Karpas-422 (cell line): ENCODE data around the gene PCSK5. TPM values are rescaled to one million over a fixed set of nuclear protein-coding genes. Genes with fewer than 3 reads are reported as not detected.

Experiments
- DNase-seq: peaks from one replicate; pipeline ENCODE4 v3.0.0-alpha.2; 2015
- H2AFZ ChIP-seq: fragments of 200-600 bp; sonication (generic); 2 replicates; pipeline ENCODE4 v1.6.1; 2014; ENCODE audit warnings: antibody characterized with exemption, low read length, mixed read lengths
- H3K27ac ChIP-seq: fragments of 200-600 bp; sonication (generic); 2 replicates; pipeline ENCODE4 v1.5.1; 2014; ENCODE audit warnings: mild to moderate bottlenecking, low read length, moderate library complexity
- H3K27me3 ChIP-seq: fragments of 200-600 bp; sonication (generic); 2 replicates; pipeline ENCODE4 v1.6.1; 2014; ENCODE audit warnings: low read length, mixed read lengths
- H3K36me3 ChIP-seq: fragments of 200-600 bp; sonication (generic); 2 replicates; pipeline ENCODE4 v1.6.1; 2014; ENCODE audit warnings: low read length, mixed read lengths; ENCODE audit not compliant: insufficient read depth
- H3K4me1 ChIP-seq: fragments of 200-600 bp; sonication (generic); 2 replicates; pipeline ENCODE4 v1.6.1; 2014; ENCODE audit warnings: mild to moderate bottlenecking, low read length, mixed read lengths
- H3K4me2 ChIP-seq: fragments of 200-600 bp; sonication (generic); 2 replicates; pipeline ENCODE4 v1.6.1; 2014; ENCODE audit warnings: low read length, low read depth, mild to moderate bottlenecking; ENCODE audit not compliant: poor library complexity, severe bottlenecking
- H3K4me3 ChIP-seq: fragments of 200-600 bp; sonication (generic); 2 replicates; pipeline ENCODE4 v1.5.1; 2014; ENCODE audit warnings: mild to moderate bottlenecking, antibody characterized with exemption, low read length, mixed read lengths
- H3K79me2 ChIP-seq: fragments of 200-600 bp; sonication (generic); 2 replicates; pipeline ENCODE4 v1.6.1; 2014; ENCODE audit warnings: mild to moderate bottlenecking, low read length, mixed read lengths
- H3K9ac ChIP-seq: fragments of 200-600 bp; sonication (generic); 2 replicates; pipeline ENCODE4 v1.6.0; 2014; ENCODE audit warnings: low read length
- H3K9me2 ChIP-seq: fragments of 200-600 bp; sonication (generic), shearing (Covaris generic); replicated peaks from 2 replicates; pipeline ENCODE4 v1.6.0; 2014; ENCODE audit warnings: mild to moderate bottlenecking, low read length, moderate library complexity; ENCODE audit not compliant: insufficient read depth
- H3K9me3 ChIP-seq: fragments of 300-700, 200-600 bp; sonication (generic); 2 replicates; pipeline ENCODE4 v1.6.1; 2014; ENCODE audit warnings: low read length, mixed read lengths
- H4K20me1 ChIP-seq: fragments of 200-600 bp; sonication (generic); 2 replicates; pipeline ENCODE4 v1.6.1; 2014; ENCODE audit warnings: mild to moderate bottlenecking, antibody characterized with exemption, low read length, low read depth; ENCODE audit not compliant: insufficient read depth
- total RNA-seq: library from RNA; depleted of rRNA; stranded (reverse); fragments of >200 nt; shearing (Covaris generic); gene quantifications from 2 replicates; pipeline ENCODE4 v1.2.3, GENCODE V29; 2014; ENCODE audit warnings: low replicate concordance

The PCSK5 gene
- total RNA-seq, 1 experiment from 2014 or later = not detected

DNA sequence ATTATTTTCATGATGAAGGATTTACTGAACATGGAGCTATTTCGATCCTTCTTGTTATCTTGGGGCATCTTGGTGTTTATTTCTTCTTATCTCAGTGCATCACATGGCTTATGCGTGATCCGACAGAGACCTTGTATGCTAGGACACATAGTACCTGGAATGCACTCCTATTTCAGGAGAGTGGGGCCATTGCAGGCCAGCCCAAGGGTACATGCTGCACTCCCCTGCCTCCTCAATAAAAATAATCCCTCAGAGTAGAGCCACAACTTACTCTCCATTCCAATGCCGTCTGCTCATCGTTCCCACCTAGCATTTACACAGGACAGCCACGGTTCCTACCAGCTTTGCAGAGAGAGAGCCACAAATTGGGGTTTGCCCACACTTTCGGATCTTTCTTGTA lies 43.5 kb downstream of the PCSK5 start:
- no peak overlapping the region for H3K27ac ChIP-seq
- H3K9ac ChIP-seq = no peak overlapping the region
- no peaks in the 10 kb centered on the region for H3K9me2 ChIP-seq
- no peaks in the 10 kb centered on the region for H4K20me1 ChIP-seq
- no peak overlapping the region for H2AFZ ChIP-seq
- no peaks in the 10 kb centered on the region for H3K36me3 ChIP-seq
- no peak for DNase-seq
- H3K4me3 ChIP-seq = no peak overlapping the region
- H3K9me3 ChIP-seq = no peaks in the 10 kb centered on the region
- no peak overlapping the region for H3K4me2 ChIP-seq
- H3K4me1 ChIP-seq = no peaks in the 10 kb centered on the region
- H3K27me3 ChIP-seq = no peaks in the 10 kb centered on the region
- H3K79me2 ChIP-seq = no peaks in the 10 kb centered on the region

DNA sequence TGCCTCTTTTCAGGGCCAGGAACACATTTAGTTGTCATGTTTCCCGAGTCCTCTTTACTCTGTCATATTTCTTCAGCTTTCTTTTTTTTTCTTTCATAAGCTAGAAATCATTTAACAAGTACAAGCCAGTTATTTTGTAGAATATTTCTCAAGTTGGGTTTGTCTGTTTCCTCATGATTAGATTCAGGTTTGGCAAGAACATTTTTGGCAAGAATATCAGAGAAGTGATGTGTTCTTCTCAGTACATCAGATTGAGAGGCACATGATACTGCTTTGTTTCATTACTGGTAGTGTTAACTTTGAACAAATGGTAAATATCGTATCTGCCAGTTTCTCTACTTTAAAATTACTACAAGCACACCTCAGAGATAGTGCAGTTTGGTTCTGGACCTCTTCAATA lies 45.1 kb downstream of the PCSK5 start:
- Histone ChIP-seq H3K4me1 (no peaks in the 10 kb centered on the region), H2AFZ (no peak overlapping the region), H3K9me3 (no peaks in the 10 kb centered on the region), H3K4me2 (no peak overlapping the region), H3K27me3 (no peaks in the 10 kb centered on the region), H4K20me1 (no peaks in the 10 kb centered on the region), H3K27ac (no peak overlapping the region), H3K9me2 (no peaks in the 10 kb centered on the region), H3K36me3 (no peaks in the 10 kb centered on the region), H3K79me2 (no peaks in the 10 kb centered on the region), H3K9ac (no peak overlapping the region), H3K4me3 (no peak overlapping the region)
- DNase-seq = no peak

DNA sequence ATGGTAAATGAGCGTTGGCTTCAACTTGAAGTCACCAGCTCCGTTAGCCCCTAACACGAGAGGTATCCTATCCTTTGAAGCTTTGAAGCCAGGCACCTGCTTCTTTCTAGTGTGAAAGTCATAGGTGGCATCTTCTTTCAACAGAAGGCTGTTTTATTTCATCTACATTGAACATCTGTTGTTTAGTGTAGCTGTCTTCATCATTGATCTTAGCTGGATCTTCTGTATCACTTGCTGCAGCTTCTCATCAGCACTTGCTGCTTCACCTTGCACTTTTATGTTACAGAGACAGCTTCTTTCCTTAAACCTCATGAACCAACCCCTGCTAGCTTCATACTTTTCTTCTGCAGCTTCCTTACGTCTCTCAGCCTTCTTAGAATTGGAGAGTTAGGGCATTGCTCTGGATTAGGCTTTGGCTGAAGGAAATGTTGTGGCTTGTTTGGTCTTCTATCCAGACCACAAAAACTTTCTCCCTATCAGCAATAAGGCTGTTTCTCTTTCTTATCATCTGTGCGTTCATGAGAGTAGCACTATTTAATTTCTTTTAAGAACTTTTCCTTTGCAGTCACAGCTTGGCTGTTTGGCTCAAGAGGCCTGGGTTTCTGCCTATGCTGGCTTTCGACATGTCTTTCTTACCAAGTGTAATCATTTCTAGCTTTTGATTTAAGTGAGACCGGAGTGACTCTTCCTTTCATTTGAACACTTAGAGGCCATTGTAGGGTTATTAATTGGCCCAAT lies 47.2 kb downstream of the PCSK5 start:
- no peaks in the 10 kb centered on the region for H4K20me1 ChIP-seq
- H3K79me2 ChIP-seq = no peaks in the 10 kb centered on the region
- no peaks in the 10 kb centered on the region for H3K36me3 ChIP-seq
- no peak overlapping the region for H3K4me3 ChIP-seq
- no peaks in the 10 kb centered on the region for H3K4me1 ChIP-seq
- H3K27ac ChIP-seq = no peak overlapping the region
- H3K9me3 ChIP-seq = no peaks in the 10 kb centered on the region
- no peak for DNase-seq
- H3K9me2 ChIP-seq = no peaks in the 10 kb centered on the region
- no peak overlapping the region for H2AFZ ChIP-seq
- H3K9ac ChIP-seq = no peak overlapping the region
- no peaks in the 10 kb centered on the region for H3K27me3 ChIP-seq
- no peak overlapping the region for H3K4me2 ChIP-seq

DNA sequence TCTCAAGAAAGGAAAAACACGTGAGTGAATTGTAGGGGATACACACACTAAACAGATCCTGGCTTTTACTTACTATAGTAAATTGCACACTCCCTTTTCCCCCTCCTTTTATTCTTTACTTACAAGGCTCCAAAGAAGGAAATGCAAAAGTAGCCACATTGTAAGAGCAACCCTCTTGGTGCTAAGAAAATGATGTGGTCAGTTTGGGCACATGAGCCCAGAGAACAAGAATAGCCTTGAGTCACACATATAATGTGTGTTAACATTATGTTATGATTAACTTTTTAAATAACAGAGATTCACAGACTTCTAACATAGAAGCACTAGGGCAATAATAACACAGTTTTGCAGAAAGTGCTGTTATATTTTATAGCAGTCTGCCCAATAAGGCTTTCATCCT lies 48.5 kb downstream of the PCSK5 start:
- H3K4me2 ChIP-seq = no peak overlapping the region

DNA sequence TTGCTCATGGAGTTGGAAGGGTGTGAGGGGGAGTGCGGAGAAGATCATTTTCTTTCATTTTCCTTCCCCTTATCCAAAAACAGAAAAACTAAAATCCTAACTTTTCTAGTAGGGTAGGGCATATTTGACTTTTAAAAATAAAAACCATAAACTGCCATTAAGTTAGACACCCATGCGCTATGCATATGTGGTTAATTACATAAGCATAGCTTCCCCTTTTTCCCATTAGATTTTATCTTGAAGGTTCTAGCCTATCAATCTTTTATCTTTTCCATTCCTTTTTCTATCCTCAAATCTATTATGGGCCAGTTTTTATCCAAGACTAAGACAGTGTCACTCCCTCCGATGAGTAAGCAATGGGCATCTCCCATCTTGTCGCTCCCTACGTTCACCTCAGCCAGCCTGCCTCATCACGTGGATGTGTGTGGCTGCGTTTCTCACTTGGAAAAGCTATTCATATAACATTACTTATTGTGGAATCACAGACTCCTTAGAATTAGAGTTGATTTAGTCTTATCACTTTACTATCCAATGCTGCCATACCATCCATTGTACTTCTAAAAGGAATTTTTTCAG lies 49.2 kb downstream of the PCSK5 start:
- Histone ChIP-seq H4K20me1 (no peaks in the 10 kb centered on the region), H3K4me3 (no peak overlapping the region), H2AFZ (no peak overlapping the region), H3K9me3 (no peaks in the 10 kb centered on the region), H3K27me3 (no peaks in the 10 kb centered on the region), H3K36me3 (no peaks in the 10 kb centered on the region), H3K4me2 (no peak overlapping the region), H3K79me2 (no peaks in the 10 kb centered on the region), H3K27ac (no peak overlapping the region), H3K9ac (no peak overlapping the region), H3K9me2 (no peaks in the 10 kb centered on the region), H3K4me1 (no peaks in the 10 kb centered on the region)
- DNase-seq = no peak

More for the DNA sequence above, 48.5 kb downstream of the PCSK5 start:
- H3K36me3 ChIP-seq = no peaks in the 10 kb centered on the region
- no peak overlapping the region for H3K4me3 ChIP-seq
- no peak overlapping the region for H3K27ac ChIP-seq
- no peak for DNase-seq
- H3K9me3 ChIP-seq = no peaks in the 10 kb centered on the region
- no peaks in the 10 kb centered on the region for H3K9me2 ChIP-seq
- H3K4me1 ChIP-seq = no peaks in the 10 kb centered on the region
- no peaks in the 10 kb centered on the region for H3K79me2 ChIP-seq
- H4K20me1 ChIP-seq = no peaks in the 10 kb centered on the region
- no peak overlapping the region for H2AFZ ChIP-seq
- no peaks in the 10 kb centered on the region for H3K27me3 ChIP-seq
- no peak overlapping the region for H3K9ac ChIP-seq

DNA sequence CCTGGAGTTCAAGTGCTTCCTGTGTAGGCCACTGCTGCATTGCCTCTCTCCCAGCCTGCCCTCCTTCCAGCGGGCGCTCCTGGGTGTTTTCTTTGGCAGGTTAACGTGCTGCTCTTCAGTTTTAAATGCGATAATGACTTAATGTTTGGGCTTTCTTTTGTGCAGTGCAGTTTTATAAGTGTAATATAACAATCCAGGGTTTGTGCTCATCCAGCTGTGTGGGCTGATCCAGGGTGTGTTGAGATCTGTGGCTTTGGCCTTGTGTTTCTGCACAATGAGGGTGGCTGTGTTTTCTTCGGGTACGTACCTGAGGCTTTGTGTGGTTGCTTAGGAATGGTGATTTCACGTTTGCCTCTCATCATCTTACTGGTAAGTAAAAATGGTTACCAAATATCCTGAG lies 50.6 kb downstream of the PCSK5 start:
- DNase-seq = no peak
- Histone ChIP-seq H3K79me2 (no peaks in the 10 kb centered on the region), H3K9me2 (no peaks in the 10 kb centered on the region), H3K27ac (no peak overlapping the region), H3K36me3 (no peaks in the 10 kb centered on the region), H3K4me3 (no peak overlapping the region), H3K9ac (no peak overlapping the region), H4K20me1 (no peaks in the 10 kb centered on the region), H3K27me3 (no peaks in the 10 kb centered on the region), H3K9me3 (no peaks in the 10 kb centered on the region), H3K4me2 (no peak overlapping the region), H2AFZ (no peak overlapping the region), H3K4me1 (no peaks in the 10 kb centered on the region)

DNA sequence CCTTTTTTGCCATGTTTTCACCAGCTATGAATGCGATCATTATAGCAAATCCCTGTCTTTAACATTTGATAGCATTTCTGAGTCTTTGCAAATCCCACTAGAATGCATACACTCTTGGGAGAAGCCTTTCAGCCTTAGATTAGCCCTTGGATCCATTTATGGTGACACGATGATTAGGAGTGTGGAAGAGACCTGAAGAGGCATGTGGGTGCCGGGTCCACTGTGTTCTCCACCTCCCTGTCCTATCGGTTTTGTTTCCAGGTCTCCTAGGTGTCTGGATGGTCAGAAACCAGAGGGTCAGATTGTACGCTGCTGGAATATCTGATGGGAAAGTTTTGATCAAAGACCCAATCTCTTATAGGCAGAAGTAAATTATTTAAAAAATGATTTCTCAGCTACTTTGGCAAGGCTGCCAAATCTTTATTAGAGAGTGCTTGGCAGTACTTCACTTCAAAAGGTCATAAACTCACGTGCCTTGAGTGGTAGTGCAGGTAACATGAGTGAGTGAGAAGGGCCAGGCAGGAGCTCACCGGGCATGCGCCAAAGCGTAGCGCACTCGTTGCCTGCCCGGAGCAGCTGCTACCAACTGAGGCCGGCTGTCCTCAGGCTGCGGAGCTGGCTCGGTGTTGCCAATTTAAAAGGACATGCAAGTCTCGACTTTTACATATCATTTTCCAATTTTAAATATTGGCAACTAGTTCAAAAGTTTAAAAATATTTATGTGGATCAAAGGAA lies 51.3 kb downstream of the PCSK5 start:
- no peak overlapping the region for H3K4me3 ChIP-seq
- H3K9me2 ChIP-seq = no peaks in the 10 kb centered on the region
- H3K27ac ChIP-seq = no peak overlapping the region
- no peaks in the 10 kb centered on the region for H3K9me3 ChIP-seq
- no peaks in the 10 kb centered on the region for H3K4me1 ChIP-seq
- H3K79me2 ChIP-seq = no peaks in the 10 kb centered on the region
- no peak overlapping the region for H3K4me2 ChIP-seq
- no peaks in the 10 kb centered on the region for H3K36me3 ChIP-seq
- no peak for DNase-seq
- no peak overlapping the region for H2AFZ ChIP-seq
- no peak overlapping the region for H3K9ac ChIP-seq
- H3K27me3 ChIP-seq = no peaks in the 10 kb centered on the region
- no peaks in the 10 kb centered on the region for H4K20me1 ChIP-seq

DNA sequence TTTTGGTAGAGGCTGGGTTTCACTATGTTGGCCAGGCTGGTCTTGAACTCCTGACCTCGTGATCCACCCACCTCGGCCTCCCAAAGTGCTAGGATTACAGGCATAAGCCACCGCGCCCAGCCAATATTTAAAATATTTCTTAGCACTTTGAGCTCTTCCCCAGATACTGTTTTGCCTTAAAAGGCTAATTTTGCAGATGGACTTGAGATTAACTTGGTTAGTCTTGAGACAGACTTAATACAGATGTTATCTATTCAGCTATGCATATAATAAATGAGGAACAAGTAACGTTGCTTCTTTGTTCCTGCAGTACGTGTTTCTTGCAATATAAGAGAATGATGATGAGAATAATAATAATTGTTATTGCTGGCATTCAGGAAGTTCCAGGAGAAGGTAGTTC lies 56.3 kb downstream of the PCSK5 start:
- H3K4me2 ChIP-seq = no peak overlapping the region
- no peaks in the 10 kb centered on the region for H3K27me3 ChIP-seq
- no peaks in the 10 kb centered on the region for H3K79me2 ChIP-seq
- no peak overlapping the region for H3K4me3 ChIP-seq
- no peaks in the 10 kb centered on the region for H3K9me2 ChIP-seq
- no peaks in the 10 kb centered on the region for H4K20me1 ChIP-seq
- DNase-seq = no peak
- no peak overlapping the region for H3K9ac ChIP-seq
- H3K27ac ChIP-seq = no peak overlapping the region
- H3K9me3 ChIP-seq = no peaks in the 10 kb centered on the region
- no peaks in the 10 kb centered on the region for H3K36me3 ChIP-seq
- H2AFZ ChIP-seq = no peak overlapping the region
- no peaks in the 10 kb centered on the region for H3K4me1 ChIP-seq
